ENCODE results near the gene SGSM1. TPM values are rescaled to one million over a fixed set of nuclear protein-coding genes. Genes with fewer than 3 reads are reported as not detected.

SGSM1 gene
- total RNA-seq, 4 donors from 2014 or later: 3.5 to 6.1 (median 4.4) TPM

DNA sequence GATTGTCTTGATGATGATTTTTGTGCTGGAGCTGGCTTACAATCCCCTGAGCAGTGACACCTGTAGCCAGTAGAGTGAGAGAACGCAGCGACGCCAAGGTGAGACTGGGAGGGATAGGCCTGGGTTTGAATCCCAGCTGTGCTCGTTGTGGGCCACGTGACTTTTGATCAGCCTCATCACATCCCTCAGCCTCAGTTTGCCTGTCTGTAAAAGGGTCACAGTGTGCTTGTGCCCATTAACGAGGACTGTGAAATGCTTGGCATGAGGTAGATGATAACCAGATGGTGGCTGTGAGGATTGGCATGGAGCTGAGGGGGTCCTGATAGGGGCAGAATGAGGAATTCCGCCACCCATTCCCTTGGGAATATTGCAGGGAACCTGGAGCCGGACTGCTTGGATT is 156.1 kb downstream of the SGSM1 start:
- WGBS, 2 donors: 91 to 94% methylated on average over 8 of the region's 8 CpGs
- no peak overlapping the region for H3K4me3 ChIP-seq (ENCODE audit: low read depth, poor library complexity, severe bottlenecking)
- TF ChIP-seq, protein P1, sequence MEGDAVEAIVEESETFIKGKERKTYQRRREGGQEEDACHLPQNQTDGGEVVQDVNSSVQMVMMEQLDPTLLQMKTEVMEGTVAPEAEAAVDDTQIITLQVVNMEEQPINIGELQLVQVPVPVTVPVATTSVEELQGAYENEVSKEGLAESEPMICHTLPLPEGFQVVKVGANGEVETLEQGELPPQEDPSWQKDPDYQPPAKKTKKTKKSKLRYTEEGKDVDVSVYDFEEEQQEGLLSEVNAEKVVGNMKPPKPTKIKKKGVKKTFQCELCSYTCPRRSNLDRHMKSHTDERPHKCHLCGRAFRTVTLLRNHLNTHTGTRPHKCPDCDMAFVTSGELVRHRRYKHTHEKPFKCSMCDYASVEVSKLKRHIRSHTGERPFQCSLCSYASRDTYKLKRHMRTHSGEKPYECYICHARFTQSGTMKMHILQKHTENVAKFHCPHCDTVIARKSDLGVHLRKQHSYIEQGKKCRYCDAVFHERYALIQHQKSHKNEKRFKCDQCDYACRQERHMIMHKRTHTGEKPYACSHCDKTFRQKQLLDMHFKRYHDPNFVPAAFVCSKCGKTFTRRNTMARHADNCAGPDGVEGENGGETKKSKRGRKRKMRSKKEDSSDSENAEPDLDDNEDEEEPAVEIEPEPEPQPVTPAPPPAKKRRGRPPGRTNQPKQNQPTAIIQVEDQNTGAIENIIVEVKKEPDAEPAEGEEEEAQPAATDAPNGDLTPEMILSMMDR (IDR thresholded peaks at IDR 0.05): no peak
- DNase-seq (ENCODE audit: low spot score in 2 of 2): no peak
- intact Hi-C loops (cut with DNase I; ENCODE audit: low total_unique reads): no loop called here

DNA sequence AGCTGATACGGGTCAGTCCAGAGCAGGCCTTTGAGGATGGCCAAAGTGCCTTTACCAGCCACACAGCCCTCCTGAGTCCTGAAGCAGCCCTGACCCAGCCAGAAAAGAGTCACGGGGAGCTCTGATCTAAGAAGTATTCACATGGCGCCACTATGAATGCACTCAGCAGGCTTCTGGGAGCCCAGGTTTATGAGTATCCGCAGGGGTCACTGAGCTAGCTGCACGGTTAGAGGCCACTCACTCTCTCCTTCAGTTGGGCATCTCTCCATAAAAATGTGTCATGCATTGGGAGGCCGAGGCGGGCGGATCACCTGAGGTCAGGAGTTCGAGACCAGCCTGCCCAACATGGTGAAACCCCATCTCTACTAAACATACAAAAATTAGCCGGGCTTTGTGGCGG is 156.8 kb downstream of the SGSM1 start:
- TF ChIP-seq, protein P1 (IDR thresholded peaks at IDR 0.05): no peak
- no peak for TF ChIP-seq POLR2A (IDR thresholded peaks at IDR 0.05)
- intact Hi-C loops (cut with DNase I; ENCODE audit: low total_unique reads): no loop called here
- DNase-seq (ENCODE audit: low spot score in 2 of 2): no peak
- no peak overlapping the region for H3K4me3 ChIP-seq (ENCODE audit: low read depth, poor library complexity, severe bottlenecking)
- 85 to 92% methylated on average over 11 of the region's 11 CpGs for WGBS, 2 donors

DNA sequence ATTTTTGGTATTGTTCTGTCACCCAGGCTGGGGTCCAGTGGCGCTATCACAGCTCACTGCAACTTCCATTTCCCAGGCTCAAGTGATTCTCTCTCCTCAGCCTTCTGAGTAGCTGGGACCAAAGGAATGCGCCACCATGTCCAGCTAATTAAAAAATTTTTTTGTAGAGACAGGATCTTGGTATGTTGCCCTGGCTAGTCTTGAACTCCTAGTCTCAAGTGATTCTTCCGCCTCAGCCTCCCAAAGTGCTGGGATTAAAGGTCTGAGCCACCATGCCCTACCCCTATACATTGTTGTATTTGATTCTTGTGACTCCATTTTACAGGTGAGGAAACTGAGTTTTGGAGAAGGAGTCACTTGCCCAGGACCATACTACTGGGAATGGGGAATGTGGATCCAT is 158.4 kb downstream of the SGSM1 start:
- DNase-seq (ENCODE audit: low spot score in 2 of 2): no peak
- 81 to 86% methylated on average over 3 of the region's 3 CpGs for WGBS, 2 donors
- intact Hi-C loops (cut with DNase I; ENCODE audit: low total_unique reads): no loop called here
- TF ChIP-seq POLR2A (IDR thresholded peaks at IDR 0.05): no peak
- TF ChIP-seq, protein P1 (IDR thresholded peaks at IDR 0.05): no peak
- no peak overlapping the region for H3K4me3 ChIP-seq (ENCODE audit: low read depth, poor library complexity, severe bottlenecking)

DNA sequence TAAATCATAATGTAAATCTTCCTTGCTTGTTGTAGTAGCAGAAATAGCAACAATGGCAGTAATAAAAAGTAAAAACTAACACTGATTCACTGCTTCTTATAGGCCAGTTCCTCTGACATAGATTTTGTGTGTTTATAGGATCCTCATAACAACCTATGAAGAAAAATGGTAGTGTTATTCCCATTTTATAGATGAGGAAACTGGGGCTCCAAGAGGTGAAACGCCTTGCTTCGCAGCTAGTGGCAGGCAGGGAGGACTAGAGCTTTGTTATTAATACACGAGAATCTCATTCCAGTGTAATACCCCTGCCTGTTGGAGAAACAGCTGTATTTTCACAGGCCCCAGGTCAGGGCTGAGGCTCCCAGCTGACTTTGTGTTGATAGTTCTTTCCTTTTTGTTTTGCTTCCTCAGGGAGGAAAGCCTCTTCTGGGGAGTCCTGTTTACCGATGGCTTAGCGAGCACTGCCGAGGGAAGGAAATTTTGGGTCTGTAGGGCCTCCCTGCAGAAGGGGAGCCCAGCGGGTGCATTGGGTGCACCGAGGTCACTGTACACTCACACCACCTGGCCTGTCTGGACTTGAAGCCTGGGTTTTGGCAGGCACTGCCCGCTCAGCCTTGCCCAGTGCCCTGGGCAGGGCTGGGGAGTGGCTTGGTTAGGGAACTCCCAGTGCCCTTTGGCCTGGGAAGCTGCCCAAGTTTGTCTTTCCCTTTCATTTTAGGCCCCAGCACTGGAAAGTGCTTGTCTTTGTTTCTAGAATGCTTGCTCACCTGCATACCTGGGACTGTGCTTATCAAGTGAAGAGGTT is 160.0 kb downstream of the SGSM1 start:
- 46 to 48% methylated on average over 8 to 9 of the region's 9 CpGs for WGBS, 2 donors
- intact Hi-C loops (cut with DNase I; ENCODE audit: low total_unique reads): no loop called here
- TF ChIP-seq, protein P1 (IDR thresholded peaks at IDR 0.05): no peak
- no peak for TF ChIP-seq POLR2A (IDR thresholded peaks at IDR 0.05)
- H3K4me3 ChIP-seq (ENCODE audit: low read depth, poor library complexity, severe bottlenecking): no peak overlapping the region
- DNase-seq (ENCODE audit: low spot score in 2 of 2): no peak

DNA sequence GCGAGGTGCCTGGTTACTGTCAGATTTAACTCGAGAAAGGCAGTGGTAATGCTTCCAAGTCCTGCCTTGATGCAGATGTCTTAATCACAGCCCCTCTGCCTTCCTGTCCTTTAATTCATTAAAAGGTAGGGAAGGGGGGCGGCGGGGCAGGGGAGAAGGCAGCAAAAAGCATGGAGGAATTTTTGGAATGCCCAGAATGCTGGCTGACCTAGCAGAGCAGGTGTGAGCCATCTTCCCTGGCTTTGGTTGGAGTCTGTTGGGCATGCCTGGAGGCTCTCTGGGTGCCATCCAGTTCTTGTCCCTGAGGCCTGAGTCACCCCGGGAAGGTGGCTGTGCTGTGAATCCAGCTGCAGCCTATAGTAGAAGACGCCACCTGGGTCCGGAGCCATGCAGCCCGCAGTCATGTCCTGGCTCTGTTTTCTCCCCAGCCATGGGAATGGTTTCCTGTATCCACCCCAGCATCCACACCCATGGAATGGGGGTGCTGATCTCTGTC is 162.1 kb downstream of the SGSM1 start:
- no peak for TF ChIP-seq POLR2A (IDR thresholded peaks at IDR 0.05)
- TF ChIP-seq, protein P1 (IDR thresholded peaks at IDR 0.05): no peak
- 39 to 57% methylated on average over 6 to 8 of the region's 8 CpGs for WGBS, 2 donors
- H3K4me3 ChIP-seq (ENCODE audit: low read depth, poor library complexity, severe bottlenecking): no peak overlapping the region
- intact Hi-C loops (cut with DNase I; ENCODE audit: low total_unique reads): no loop called here
- DNase-seq (ENCODE audit: low spot score in 2 of 2): no peak
